ENCODE results near the gene STAG1.

Gene STAG1

GRCh38 chr3:136437043-136437442 lies 315.1 kb downstream of the STAG1 start:
- TF ChIP-seq, protein P1, sequence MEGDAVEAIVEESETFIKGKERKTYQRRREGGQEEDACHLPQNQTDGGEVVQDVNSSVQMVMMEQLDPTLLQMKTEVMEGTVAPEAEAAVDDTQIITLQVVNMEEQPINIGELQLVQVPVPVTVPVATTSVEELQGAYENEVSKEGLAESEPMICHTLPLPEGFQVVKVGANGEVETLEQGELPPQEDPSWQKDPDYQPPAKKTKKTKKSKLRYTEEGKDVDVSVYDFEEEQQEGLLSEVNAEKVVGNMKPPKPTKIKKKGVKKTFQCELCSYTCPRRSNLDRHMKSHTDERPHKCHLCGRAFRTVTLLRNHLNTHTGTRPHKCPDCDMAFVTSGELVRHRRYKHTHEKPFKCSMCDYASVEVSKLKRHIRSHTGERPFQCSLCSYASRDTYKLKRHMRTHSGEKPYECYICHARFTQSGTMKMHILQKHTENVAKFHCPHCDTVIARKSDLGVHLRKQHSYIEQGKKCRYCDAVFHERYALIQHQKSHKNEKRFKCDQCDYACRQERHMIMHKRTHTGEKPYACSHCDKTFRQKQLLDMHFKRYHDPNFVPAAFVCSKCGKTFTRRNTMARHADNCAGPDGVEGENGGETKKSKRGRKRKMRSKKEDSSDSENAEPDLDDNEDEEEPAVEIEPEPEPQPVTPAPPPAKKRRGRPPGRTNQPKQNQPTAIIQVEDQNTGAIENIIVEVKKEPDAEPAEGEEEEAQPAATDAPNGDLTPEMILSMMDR (IDR thresholded peaks at IDR 0.05; ENCODE audit: borderline replicate concordance, insufficient read depth, low read depth, low read length): no peak
- no peak overlapping the region for H3K4me3 ChIP-seq (ENCODE audit: low read depth, low read length)

DNA sequence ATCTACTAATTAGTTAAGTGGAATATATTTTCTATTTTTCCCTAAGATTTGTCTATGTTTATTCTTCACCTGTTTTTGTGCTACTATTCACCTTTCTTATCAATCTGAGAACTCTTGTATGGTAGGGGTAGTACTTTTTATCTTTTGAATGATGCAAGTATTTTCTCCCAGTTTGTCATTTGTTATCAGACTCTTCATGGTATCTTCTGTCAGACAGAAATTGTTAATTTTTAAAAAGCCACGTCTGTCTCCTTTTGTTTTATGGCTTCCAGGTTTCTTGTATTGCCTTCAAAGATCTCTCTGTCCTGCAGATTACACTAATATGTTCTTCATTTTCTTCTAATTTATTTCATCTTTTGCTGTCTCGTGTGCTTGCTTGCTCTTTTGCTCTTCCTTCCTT lies 317.7 kb downstream of the STAG1 start:
- TF ChIP-seq, protein P1 (IDR thresholded peaks at IDR 0.05; ENCODE audit: borderline replicate concordance, insufficient read depth, low read depth, low read length): no peak
- H3K4me3 ChIP-seq (ENCODE audit: low read depth, low read length): no peak overlapping the region

DNA sequence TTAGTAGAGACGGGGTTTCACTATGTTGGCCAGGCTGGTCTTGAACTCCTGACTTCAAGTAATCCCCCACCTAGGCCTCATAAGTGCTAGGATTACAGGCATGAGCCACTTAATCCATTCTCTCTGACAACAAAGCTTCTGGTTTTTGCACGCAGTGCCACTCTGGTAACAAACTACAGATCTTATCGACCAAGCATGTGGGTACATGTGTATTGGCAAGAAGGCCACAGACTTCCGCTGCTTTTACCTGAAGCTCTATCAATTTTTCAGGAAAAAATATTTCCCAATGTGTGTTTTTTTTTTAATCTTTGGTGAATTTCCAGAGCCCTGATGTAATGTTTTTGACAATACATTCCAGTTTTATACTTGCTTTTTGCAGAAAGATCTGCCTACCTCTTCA lies 319.5 kb downstream of the STAG1 start:
- TF ChIP-seq, protein P1 (IDR thresholded peaks at IDR 0.05; ENCODE audit: borderline replicate concordance, insufficient read depth, low read depth, low read length): no peak
- no peak overlapping the region for H3K4me3 ChIP-seq (ENCODE audit: low read depth, low read length)

- no peak overlapping the region for H3K4me3 ChIP-seq (ENCODE audit: low read depth, low read length)
- TF ChIP-seq, protein P1 (IDR thresholded peaks at IDR 0.05; ENCODE audit: borderline replicate concordance, insufficient read depth, low read depth, low read length): no peak
Observed at GRCh38 chr3:136428167-136428566, 324.0 kb downstream of the STAG1 start.

- no peak overlapping the region for H3K4me3 ChIP-seq (ENCODE audit: low read depth, low read length)
- TF ChIP-seq, protein P1 (IDR thresholded peaks at IDR 0.05; ENCODE audit: borderline replicate concordance, insufficient read depth, low read depth, low read length): no peak
Observed at GRCh38 chr3:136427236-136427635, 324.9 kb downstream of the STAG1 start.

DNA sequence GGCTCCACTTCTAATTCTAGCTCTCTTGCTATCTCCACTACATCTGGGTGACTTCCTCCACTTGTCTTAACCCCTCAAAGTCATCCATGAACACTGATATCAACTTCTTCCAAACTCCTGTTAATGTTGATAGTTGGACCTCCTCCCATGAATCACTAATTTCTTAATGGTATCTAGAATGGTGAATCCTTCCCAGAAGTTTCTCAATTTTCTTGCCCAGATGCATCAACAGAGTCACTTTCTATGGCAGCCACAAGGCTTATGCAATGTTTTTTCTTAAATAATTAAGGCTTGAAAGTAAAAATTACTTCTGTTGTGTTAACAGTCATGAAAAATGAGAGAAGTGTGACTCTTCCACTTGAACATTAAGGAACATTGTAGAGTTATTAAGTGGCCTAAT lies 337.7 kb downstream of the STAG1 start:
- TF ChIP-seq, protein P1 (IDR thresholded peaks at IDR 0.05; ENCODE audit: borderline replicate concordance, insufficient read depth, low read depth, low read length): no peak

GRCh38 chr3:136412307-136412706 lies 339.9 kb downstream of the STAG1 start:
- TF ChIP-seq, protein P1 (IDR thresholded peaks at IDR 0.05; ENCODE audit: borderline replicate concordance, insufficient read depth, low read depth, low read length): no peak
- H3K4me3 ChIP-seq (ENCODE audit: low read depth, low read length): no peak overlapping the region

More for the DNA sequence above, 337.7 kb downstream of the STAG1 start:
- H3K4me3 ChIP-seq (ENCODE audit: low read depth, low read length): no peak overlapping the region
